ENCODE results near the gene PRKCE.

PRKCE gene

GRCh38 chr2:45776160-45776955, 124.9 kb downstream of the PRKCE start:
- no peak for DNase-seq

- DNase-seq: no peak
Measured at GRCh38 chr2:45777996-45778719, 126.7 kb downstream of the PRKCE start.

- peak in 20 of 58 donors; percentile 6 to 48 (median 24) for DNase-seq
Measured at GRCh38 chr2:45778720-45779171, 127.3 kb downstream of the PRKCE start.

- no peak for DNase-seq
Measured at GRCh38 chr2:45780541-45781463, 129.3 kb downstream of the PRKCE start.

- no peak for DNase-seq
Measured at GRCh38 chr2:45781464-45781811, 130.0 kb downstream of the PRKCE start.

GRCh38 chr2:45782436-45782835, 131.0 kb downstream of the PRKCE start:
- DNase-seq: peak in 2 of 58 donors; percentile 4 to 26

GRCh38 chr2:45782986-45783385, 131.5 kb downstream of the PRKCE start:
- peak in 25 of 58 donors; percentile 6 to 61 (median 25) for DNase-seq

- peak in 2 of 58 donors; percentile 8 to 23 for DNase-seq
Measured at GRCh38 chr2:45786030-45786835, 134.8 kb downstream of the PRKCE start.

- no peak for DNase-seq
Measured at GRCh38 chr2:45786836-45787357, 135.4 kb downstream of the PRKCE start.

GRCh38 chr2:45788401-45788800, 136.9 kb downstream of the PRKCE start:
- DNase-seq: no peak

- DNase-seq: no peak
Measured at GRCh38 chr2:45789317-45789716, 137.8 kb downstream of the PRKCE start.

- DNase-seq: no peak
Measured at GRCh38 chr2:45789961-45790723, 138.7 kb downstream of the PRKCE start.

- DNase-seq: no peak
Measured at GRCh38 chr2:45793305-45793962, 142.0 kb downstream of the PRKCE start.

- DNase-seq: no peak
Measured at GRCh38 chr2:45794134-45794617, 142.7 kb downstream of the PRKCE start.

GRCh38 chr2:45796500-45796899, 145.0 kb downstream of the PRKCE start:
- DNase-seq: no peak

GRCh38 chr2:45797451-45798230, 146.2 kb downstream of the PRKCE start:
- DNase-seq: peak in 1 of 58 donors; percentile 12

- no peak for DNase-seq
Measured at GRCh38 chr2:45799679-45800381, 148.4 kb downstream of the PRKCE start.

All from anterior cingulate cortex (tissue), 58 donors.